ENCODE results near the gene RARA. TPM values are rescaled to one million over a fixed set of nuclear protein-coding genes. Genes with fewer than 3 reads are reported as not detected.
"Not testable (repeated sequence)": the region's sequence is repeated elsewhere in the genome, so short reads cannot be mapped to it uniquely, and the experiment has no call there.

The RARA gene
- total RNA-seq, 2 donors from 2014 or later: 28.5 to 51.7 TPM

DNA sequence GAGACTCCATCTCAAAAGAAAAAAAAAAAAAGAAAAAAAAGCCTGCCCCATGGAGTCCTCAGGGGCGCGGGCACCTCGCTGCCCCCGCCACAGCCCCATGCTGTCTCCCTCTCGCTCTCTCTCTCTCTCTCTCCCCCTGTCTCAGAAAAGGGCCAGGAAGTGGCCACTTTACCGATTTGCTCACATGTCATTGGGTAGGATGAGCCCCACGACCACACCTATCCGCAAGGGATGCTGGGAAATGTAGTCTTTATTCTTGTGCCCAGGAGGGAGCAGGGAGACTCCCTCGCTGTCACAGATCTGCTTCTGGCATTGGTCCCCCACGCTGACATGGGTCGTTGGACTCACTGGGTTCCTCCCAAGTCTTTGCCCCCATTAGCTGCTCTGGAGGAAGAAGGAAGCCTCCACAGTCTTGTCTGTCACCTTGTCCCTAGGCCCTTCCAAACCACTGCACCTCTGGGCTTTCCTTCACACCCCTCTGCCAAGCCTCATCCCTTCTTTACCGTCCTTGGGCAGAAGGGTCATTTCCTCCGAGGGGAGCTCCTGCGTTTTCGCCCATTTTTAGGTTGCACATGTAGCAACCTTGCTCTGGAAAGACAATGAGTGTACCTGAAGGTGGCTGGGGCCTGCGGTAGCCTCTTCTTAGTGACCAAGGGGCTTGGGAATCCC, 62.4 kb downstream of the RARA start:
- TF ChIP-seq, protein P1, sequence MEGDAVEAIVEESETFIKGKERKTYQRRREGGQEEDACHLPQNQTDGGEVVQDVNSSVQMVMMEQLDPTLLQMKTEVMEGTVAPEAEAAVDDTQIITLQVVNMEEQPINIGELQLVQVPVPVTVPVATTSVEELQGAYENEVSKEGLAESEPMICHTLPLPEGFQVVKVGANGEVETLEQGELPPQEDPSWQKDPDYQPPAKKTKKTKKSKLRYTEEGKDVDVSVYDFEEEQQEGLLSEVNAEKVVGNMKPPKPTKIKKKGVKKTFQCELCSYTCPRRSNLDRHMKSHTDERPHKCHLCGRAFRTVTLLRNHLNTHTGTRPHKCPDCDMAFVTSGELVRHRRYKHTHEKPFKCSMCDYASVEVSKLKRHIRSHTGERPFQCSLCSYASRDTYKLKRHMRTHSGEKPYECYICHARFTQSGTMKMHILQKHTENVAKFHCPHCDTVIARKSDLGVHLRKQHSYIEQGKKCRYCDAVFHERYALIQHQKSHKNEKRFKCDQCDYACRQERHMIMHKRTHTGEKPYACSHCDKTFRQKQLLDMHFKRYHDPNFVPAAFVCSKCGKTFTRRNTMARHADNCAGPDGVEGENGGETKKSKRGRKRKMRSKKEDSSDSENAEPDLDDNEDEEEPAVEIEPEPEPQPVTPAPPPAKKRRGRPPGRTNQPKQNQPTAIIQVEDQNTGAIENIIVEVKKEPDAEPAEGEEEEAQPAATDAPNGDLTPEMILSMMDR (IDR thresholded peaks at IDR 0.05): no peak
- Histone ChIP-seq H3K27me3 (no peaks in the 10 kb centered on the region), H3K36me3 (no peaks in the 10 kb centered on the region), H3K4me3 (no peak overlapping the region), H3K9me3 (no peaks in the 10 kb centered on the region), H3K4me1 (no peaks in the 10 kb centered on the region), H3K27ac (no peak overlapping the region)
- no peak for DNase-seq (ENCODE audit: low spot score)

DNA sequence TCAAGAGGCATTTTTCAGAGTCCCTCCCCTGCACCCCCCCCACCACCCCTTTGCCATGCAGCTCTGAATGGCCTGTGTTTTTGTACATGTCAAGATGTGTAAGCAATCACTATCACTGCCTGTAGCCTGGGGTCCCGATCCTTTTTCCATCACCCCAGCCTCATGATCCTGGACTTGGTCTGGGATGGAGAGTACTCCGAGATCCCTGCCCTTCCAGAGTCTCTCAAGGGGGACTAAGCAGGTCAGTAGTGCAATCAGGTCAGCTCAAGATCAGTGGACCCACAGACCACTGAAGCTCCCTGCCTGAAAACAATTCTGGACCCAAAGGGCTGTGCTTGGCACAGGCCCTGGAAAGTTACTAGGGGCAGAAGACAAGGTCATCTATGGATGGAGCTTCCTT, 63.1 kb downstream of the RARA start:
- Histone ChIP-seq H3K27ac (no peak overlapping the region), H3K27me3 (no peaks in the 10 kb centered on the region), H3K4me3 (no peak overlapping the region), H3K36me3 (no peaks in the 10 kb centered on the region), H3K4me1 (no peaks in the 10 kb centered on the region), H3K9me3 (no peaks in the 10 kb centered on the region)
- TF ChIP-seq, protein P1 (IDR thresholded peaks at IDR 0.05): no peak
- no peak for DNase-seq (ENCODE audit: low spot score)

DNA sequence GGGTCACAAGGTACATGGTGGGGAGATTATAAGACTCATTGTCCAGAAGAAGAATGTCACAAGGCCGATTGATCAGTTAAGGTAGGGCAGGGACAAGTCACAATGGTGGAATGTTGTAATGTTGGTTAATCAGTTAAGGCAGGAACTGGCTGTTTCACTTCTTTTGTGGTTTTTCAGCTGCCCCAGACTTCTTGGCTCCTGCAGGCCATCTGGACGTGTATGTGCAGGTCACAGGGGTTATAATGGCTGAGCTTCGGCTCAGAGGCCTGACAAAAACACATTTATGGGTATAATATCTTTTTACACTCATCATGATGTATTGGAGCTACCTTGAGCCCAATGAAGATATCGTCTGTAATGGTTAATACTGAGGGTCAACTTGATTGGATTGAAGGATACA, 63.7 kb downstream of the RARA start:
- not testable (repeated sequence) for H3K4me3 ChIP-seq; H3K27me3 ChIP-seq; H3K36me3 ChIP-seq; H3K4me1 ChIP-seq; DNase-seq (ENCODE audit: low spot score); H3K27ac ChIP-seq; H3K9me3 ChIP-seq

DNA sequence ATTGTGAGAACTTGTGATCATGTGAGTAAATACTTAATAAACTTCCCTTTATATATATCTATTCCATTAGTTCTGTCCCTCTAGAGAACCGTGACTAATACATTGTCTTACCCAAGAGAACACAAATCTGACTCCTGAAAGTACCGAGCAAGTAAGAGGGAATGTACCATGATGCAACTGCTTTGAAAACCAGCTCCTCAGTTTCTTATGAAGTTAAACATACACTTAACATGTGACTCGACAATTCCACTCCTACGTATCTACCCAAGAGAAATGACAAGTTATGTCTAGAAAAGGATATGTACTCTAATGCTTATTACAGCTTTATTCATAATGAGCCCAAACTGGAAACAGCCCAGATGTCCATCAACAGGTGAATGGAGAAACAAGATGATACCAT, 64.3 kb downstream of the RARA start:
- Histone ChIP-seq H3K27ac (no peak overlapping the region), H3K36me3 (no peaks in the 10 kb centered on the region), H3K27me3 (no peaks in the 10 kb centered on the region), H3K4me3 (no peak overlapping the region), H3K4me1 (no peaks in the 10 kb centered on the region), H3K9me3 (no peaks in the 10 kb centered on the region)
- TF ChIP-seq, protein P1 (IDR thresholded peaks at IDR 0.05): no peak
- DNase-seq (ENCODE audit: low spot score): no peak

DNA sequence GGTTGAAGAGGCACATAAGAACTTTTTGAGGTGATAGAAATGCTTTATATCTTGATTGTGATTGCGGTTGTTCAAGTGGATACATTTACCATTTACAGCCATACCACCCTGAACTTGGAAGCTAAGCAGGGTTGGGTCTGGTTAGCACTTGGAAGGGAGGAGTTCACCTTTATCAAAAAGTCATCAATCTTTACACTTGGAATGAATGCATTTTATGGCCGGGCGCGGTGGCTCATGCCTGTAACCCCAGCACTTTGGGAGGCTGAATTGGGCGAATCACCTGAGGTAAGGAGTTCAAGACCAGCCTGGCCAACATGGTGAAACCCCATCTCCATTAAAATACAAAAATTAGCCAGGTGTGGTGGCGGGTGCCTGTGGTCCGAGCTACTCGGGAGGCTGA, 65.0 kb downstream of the RARA start:
- Histone ChIP-seq H3K9me3 (no peaks in the 10 kb centered on the region), H3K4me3 (no peak overlapping the region), H3K27me3 (no peaks in the 10 kb centered on the region), H3K27ac (no peak overlapping the region), H3K36me3 (no peaks in the 10 kb centered on the region), H3K4me1 (no peaks in the 10 kb centered on the region)
- TF ChIP-seq, protein P1 (IDR thresholded peaks at IDR 0.05): no peak
- DNase-seq (ENCODE audit: low spot score): no peak

DNA sequence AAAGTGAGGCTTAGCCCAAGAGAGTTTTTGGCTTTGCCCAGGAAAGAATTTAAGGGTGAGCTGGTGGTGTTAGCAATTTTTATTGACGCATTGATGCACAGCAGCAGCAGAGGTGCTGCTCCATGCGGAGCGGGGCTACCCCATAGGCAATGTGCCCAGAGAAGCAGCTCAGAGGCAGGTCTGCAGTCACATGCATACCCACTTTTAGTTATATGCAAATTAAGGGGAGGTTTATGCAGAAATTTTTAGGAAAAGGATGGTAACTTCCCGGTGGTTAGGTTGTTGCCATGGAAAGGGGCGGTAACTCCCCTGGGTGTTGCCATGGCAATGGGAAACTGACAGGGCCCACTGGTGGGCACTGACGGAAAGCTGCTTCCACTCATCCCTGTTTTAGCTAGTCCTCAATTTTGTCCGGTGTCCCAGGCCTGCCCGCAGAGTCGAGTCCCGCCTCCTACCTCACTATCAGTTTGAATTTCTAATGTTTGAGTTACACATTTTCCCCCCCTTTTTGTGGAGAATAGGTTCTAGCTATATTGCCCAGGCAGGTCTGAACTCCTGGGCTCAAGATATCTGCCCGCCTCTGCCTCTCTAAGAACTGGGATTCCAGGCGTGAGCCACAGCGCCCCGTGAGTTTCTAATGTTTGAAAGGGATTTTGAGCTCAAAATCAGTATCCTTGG, 66.0 kb downstream of the RARA start:
- Histone ChIP-seq H3K9me3 (no peaks in the 10 kb centered on the region), H3K4me3 (no peak overlapping the region), H3K27me3 (no peaks in the 10 kb centered on the region), H3K27ac (no peak overlapping the region), H3K4me1 (no peaks in the 10 kb centered on the region), H3K36me3 (no peaks in the 10 kb centered on the region)
- TF ChIP-seq, protein P1 (IDR thresholded peaks at IDR 0.05): no peak
- no peak for DNase-seq (ENCODE audit: low spot score)

DNA sequence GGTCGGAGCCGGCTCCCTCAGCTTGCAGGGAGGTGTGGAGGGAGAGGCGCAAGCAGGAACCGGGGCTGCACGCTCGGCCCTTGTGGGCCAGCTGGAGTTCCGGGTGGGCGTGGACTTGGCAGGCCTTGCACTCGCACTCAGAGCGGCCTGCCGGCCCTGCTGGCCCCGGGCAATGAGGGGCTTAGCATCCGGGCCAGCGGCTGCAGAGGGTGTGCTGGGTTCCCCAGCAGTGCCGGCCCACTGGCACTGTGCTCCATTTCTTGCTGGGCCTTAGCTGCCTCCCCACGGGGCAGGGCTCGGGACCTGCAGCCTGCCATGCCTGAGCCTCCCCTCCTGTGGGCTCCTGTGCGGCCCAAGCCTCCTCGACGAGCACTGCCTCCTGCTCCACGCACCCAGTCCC, 66.8 kb downstream of the RARA start:
- not testable (repeated sequence) for H3K36me3 ChIP-seq; H3K27me3 ChIP-seq; H3K9me3 ChIP-seq; H3K27ac ChIP-seq; H3K4me1 ChIP-seq; H3K4me3 ChIP-seq; DNase-seq (ENCODE audit: low spot score)

DNA sequence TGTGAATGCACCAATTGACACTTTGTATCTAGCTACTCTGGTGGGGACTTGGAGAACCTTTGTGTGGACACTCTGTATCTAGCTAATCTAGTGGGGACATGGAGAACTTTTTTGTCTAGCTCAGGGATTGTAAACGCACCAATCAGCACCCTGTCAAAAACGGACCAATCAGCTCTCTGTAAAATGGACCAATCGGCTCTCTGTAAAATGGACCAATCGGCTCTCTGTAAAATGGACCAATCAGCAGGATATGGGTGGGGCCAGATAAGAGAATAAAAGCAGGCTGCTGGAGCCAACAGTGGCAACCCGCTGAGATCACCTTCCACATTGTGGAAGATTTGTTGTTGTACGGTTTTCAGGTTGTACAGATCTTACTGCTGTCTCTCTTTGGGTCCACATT, 67.6 kb downstream of the RARA start:
- not testable (repeated sequence) for H3K4me3 ChIP-seq, H3K4me1 ChIP-seq

More for the DNA sequence above, 67.6 kb downstream of the RARA start:
- H3K27ac ChIP-seq; DNase-seq (ENCODE audit: low spot score); H3K36me3 ChIP-seq; H3K9me3 ChIP-seq; H3K27me3 ChIP-seq: not testable (repeated sequence)
